Measurements from ENCODE around the gene NEU2. TPM values are rescaled to one million over a fixed set of nuclear protein-coding genes. Genes with fewer than 3 reads are reported as not detected.

Gene NEU2
- total RNA-seq, 1 experiment from 2014 or later = not detected

DNA sequence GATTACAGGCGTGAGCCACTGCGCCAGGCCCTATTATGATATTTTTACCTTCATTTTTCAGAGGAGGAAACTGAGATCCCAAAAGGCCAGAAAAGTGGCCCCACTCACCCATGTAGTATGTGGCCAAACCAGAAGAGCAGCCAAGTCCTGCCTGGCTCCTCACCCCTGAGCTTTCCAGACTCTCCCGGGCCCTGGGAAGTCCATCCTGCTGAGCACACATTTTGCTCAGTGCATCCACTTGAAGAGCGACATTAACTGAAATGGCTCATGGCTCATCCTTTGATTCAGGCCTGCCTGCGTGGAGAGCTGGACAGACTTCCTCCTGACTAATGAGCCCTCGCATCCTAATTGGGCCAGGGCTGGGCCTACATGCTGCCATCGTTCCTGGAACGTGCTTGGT lies 9.9 kb upstream of the NEU2 start:
- Histone ChIP-seq H3K18ac (ENCODE audit: insufficient read length, low read depth, low read length) (no peak overlapping the region), H3K23ac (ENCODE audit: insufficient read length, low read depth, low read length) (no peak overlapping the region), H3K79me2 (ENCODE audit: insufficient read depth, low read length) (no peaks in the 10 kb centered on the region), H4K91ac (ENCODE audit: insufficient read length, low read depth, low read length) (no peak overlapping the region), H3K27me3 (ENCODE audit: insufficient read depth, low read length) (no peaks in the 10 kb centered on the region), H3K27ac (ENCODE audit: insufficient read length, low read depth, low read length) (no peak overlapping the region), H4K8ac (replicated peaks; ENCODE audit: insufficient read length, low read depth, low read length) (no peak overlapping the region), H2BK20ac (ENCODE audit: low read depth, low read length, poor library complexity, severe bottlenecking) (no peak overlapping the region), H4K20me1 (ENCODE audit: control insufficient read depth, insufficient read depth, insufficient read length) (no peaks in the 10 kb centered on the region), H3K14ac (ENCODE audit: insufficient read depth, low read length) (no peak overlapping the region; the same call in 1 of the 2 replicates), H2AK5ac (ENCODE audit: insufficient read length, low read length) (no peak overlapping the region), H2BK5ac (ENCODE audit: insufficient read length, low read length) (no peak overlapping the region), H3K79me1 (ENCODE audit: insufficient read depth, low read depth, low read length, poor library complexity, severe bottlenecking) (no peaks in the 10 kb centered on the region), H3K4me2 (ENCODE audit: insufficient read depth, insufficient read length, low read length) (no peak overlapping the region), H3K23me2 (ENCODE audit: insufficient read length, low read depth, low read length, poor library complexity, severe bottlenecking) (no peaks in the 10 kb centered on the region), H3K4ac (ENCODE audit: low read depth, low read length) (no peak overlapping the region), H2BK120ac (ENCODE audit: low read depth, low read length, poor library complexity, severe bottlenecking) (no peak overlapping the region), H3K4me1 (ENCODE audit: insufficient read depth, low read length) (no peaks in the 10 kb centered on the region), H3T11ph (ENCODE audit: low read length) (no peak overlapping the region), H3K56ac (ENCODE audit: insufficient read length, low read depth, low read length) (no peak overlapping the region), H3K9me3 (ENCODE audit: control insufficient read depth, low read depth, low read length) (no peaks in the 10 kb centered on the region), H2AFZ (ENCODE audit: low read length) (no peak overlapping the region), H3K9ac (ENCODE audit: extremely low read depth, insufficient read length, low read length) (no peak overlapping the region), H4K5ac (ENCODE audit: insufficient read length, low read depth, low read length) (no peak overlapping the region), H2BK12ac (ENCODE audit: insufficient read length, low read depth, low read length) (no peak overlapping the region), H2BK15ac (ENCODE audit: low read depth, low read length) (no peak overlapping the region)
- Mint-ChIP-seq H3K9me3 (no peaks in the 10 kb centered on the region; a peak in 1 of 5 replicates), H3K27ac (no peak overlapping the region), H3K36me3 (ENCODE audit: insufficient read depth in 1 of 3, low read depth in 3 of 3) (no peaks in the 10 kb centered on the region), H3K27me3 (ENCODE audit: low read depth) (no peaks in the 10 kb centered on the region), H3K4me1 (peaks cover 4 to 7% of the 10 kb centered on the region in 2 experiments; a peak in 3 of 4 replicates), H3K4me3 (no peak overlapping the region)
- WGBS (ENCODE audit: extremely low coverage, insufficient read length, low lambda C conversion rate) = no CpG with 5 or more reads among the region's 8 CpGs
- TF ChIP-seq, protein P1, sequence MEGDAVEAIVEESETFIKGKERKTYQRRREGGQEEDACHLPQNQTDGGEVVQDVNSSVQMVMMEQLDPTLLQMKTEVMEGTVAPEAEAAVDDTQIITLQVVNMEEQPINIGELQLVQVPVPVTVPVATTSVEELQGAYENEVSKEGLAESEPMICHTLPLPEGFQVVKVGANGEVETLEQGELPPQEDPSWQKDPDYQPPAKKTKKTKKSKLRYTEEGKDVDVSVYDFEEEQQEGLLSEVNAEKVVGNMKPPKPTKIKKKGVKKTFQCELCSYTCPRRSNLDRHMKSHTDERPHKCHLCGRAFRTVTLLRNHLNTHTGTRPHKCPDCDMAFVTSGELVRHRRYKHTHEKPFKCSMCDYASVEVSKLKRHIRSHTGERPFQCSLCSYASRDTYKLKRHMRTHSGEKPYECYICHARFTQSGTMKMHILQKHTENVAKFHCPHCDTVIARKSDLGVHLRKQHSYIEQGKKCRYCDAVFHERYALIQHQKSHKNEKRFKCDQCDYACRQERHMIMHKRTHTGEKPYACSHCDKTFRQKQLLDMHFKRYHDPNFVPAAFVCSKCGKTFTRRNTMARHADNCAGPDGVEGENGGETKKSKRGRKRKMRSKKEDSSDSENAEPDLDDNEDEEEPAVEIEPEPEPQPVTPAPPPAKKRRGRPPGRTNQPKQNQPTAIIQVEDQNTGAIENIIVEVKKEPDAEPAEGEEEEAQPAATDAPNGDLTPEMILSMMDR (conservative IDR thresholded peaks at IDR 0.05) = no peak
- no peak for DNase-seq

Data from H9 (cell line).